GM23338 (cell line): ENCODE results near the gene AKAP17A. TPM values are rescaled to one million over a fixed set of nuclear protein-coding genes. Genes with fewer than 3 reads are reported as not detected.

Source experiments
- ATAC-seq: fragments of 200-7000 bp; cut with Tn5 transposase; 3 replicates; pipeline ENCODE4 v1.9.1; 2020
- DNase-seq: peaks from one replicate; pipeline ENCODE4 v3.0.0-alpha.2; 2015; ENCODE audit warnings: low spot score
- H2AFZ ChIP-seq: fragments of 200-600 bp; sonication (generic); 2 replicates; pipeline ENCODE4 v1.8.0; 2016; ENCODE audit warnings: antibody characterized with exemption, mild to moderate bottlenecking, moderate library complexity
- H3F3A ChIP-seq: fragments of 200-600 bp; sonication (generic); replicated peaks from 2 replicates; pipeline ENCODE4 v1.8.0; 2017; ENCODE audit warnings: antibody characterized with exemption, mixed run types, low read depth
- H3K27ac ChIP-seq: fragments of 200-600 bp; sonication (generic); 2 replicates; pipeline ENCODE4 v1.6.1; 2016; ENCODE audit warnings: low read depth
- H3K27me3 ChIP-seq: fragments of 200-600 bp; sonication (generic); 2 replicates; pipeline ENCODE4 v1.8.0; 2016; ENCODE audit warnings: mild to moderate bottlenecking, mixed run types, moderate library complexity; ENCODE audit not compliant: insufficient read depth
- H3K36me3 ChIP-seq: fragments of 200-600 bp; sonication (generic); 2 replicates; pipeline ENCODE4 v1.8.0; 2016; ENCODE audit warnings: mild to moderate bottlenecking; ENCODE audit not compliant: insufficient read depth
- H3K4me1 ChIP-seq: fragments of 200-600 bp; sonication (generic); 2 replicates; pipeline ENCODE4 v1.8.0; 2016; ENCODE audit warnings: mild to moderate bottlenecking, moderate library complexity; ENCODE audit not compliant: insufficient read depth
- H3K4me2 ChIP-seq: fragments of 200-600 bp; sonication (generic); 2 replicates; pipeline ENCODE4 v1.7.1; 2017; ENCODE audit warnings: mixed run types
- H3K4me3 ChIP-seq: fragments of 200-600 bp; sonication (generic); 2 replicates; pipeline ENCODE4 v1.6.1; 2016; ENCODE audit warnings: mixed run types
- H3K79me2 ChIP-seq: fragments of 200-600 bp; sonication (generic); replicated peaks from 2 replicates; pipeline ENCODE4 v1.8.0; 2017; ENCODE audit warnings: mild to moderate bottlenecking; ENCODE audit not compliant: insufficient read depth
- H3K9me2 ChIP-seq: fragments of 200-600 bp; sonication (generic); 2 replicates; pipeline ENCODE4 v1.8.0; 2017; ENCODE audit not compliant: insufficient read depth
- H4K20me1 ChIP-seq: fragments of 200-600 bp; sonication (generic); replicated peaks from 2 replicates; pipeline ENCODE4 v1.8.0; 2017; ENCODE audit warnings: mild to moderate bottlenecking; ENCODE audit not compliant: insufficient read depth
- H3K27ac Mint-ChIP-seq: 2 replicates; pipeline ENCODE4 v1.8.0; 2020; ENCODE audit warnings: inconsistent platforms, mild to moderate bottlenecking, moderate library complexity, mixed read lengths
- H3K27me3 Mint-ChIP-seq: 3 replicates; pipeline ENCODE4 v1.8.0; 2022; ENCODE audit warnings: low read depth, mild to moderate bottlenecking, moderate library complexity, mixed read lengths, inconsistent platforms; ENCODE audit not compliant: insufficient read depth, poor library complexity
- H3K36me3 Mint-ChIP-seq: 3 replicates; pipeline ENCODE4 v1.8.0; 2021; ENCODE audit warnings: low read depth, mild to moderate bottlenecking, inconsistent platforms, moderate library complexity, mixed read lengths
- H3K4me1 Mint-ChIP-seq: 3 replicates; pipeline ENCODE4 v1.8.0; 2020; ENCODE audit warnings: mild to moderate bottlenecking, inconsistent platforms, mixed read lengths
- H3K4me3 Mint-ChIP-seq: 3 replicates; pipeline ENCODE4 v1.8.0; 2021; ENCODE audit warnings: moderate library complexity, mild to moderate bottlenecking, inconsistent platforms, mixed read lengths
- H3K9me3 Mint-ChIP-seq: 3 replicates; pipeline ENCODE4 v1.8.0; 2020; ENCODE audit warnings: moderate library complexity, mild to moderate bottlenecking, inconsistent platforms, mixed read lengths
- CREB1 ChIP-seq: fragments of 250-450 bp; sonication (Bioruptor Pico); IDR thresholded peaks from 2 replicates; pipeline ENCODE4 v1.5.0; 2020; ENCODE audit warnings: low read depth, mild to moderate bottlenecking, moderate library complexity
- EZH2 ChIP-seq: fragments of 200-600 bp; sonication (generic); IDR thresholded peaks from one replicate; pipeline ENCODE4 v1.8.0; 2017; ENCODE audit warnings: antibody characterized with exemption, mild to moderate bottlenecking, low read depth; ENCODE audit not compliant: unreplicated experiment
- EZH2phosphoT487 ChIP-seq: fragments of 200-600 bp; sonication (generic); IDR thresholded peaks from one replicate; pipeline ENCODE4 v1.8.1; 2018; ENCODE audit warnings: antibody characterized with exemption; ENCODE audit not compliant: unreplicated experiment
- JUNB ChIP-seq: IDR thresholded peaks from one replicate; pipeline ENCODE4 v1.6.1; 2016; ENCODE audit warnings: antibody characterized with exemption; ENCODE audit not compliant: unreplicated experiment
- NANOG ChIP-seq: IDR thresholded peaks from 2 replicates; pipeline ENCODE4 v1.6.1; 2016; ENCODE audit warnings: antibody characterized with exemption, borderline replicate concordance
- POLR2AphosphoS5 ChIP-seq: IDR thresholded peaks from 2 replicates; pipeline ENCODE4 v1.6.1; 2016; ENCODE audit warnings: antibody characterized with exemption, low read depth
- STAT1 ChIP-seq: IDR thresholded peaks from one replicate; pipeline ENCODE4 v1.6.1; 2016; ENCODE audit warnings: antibody characterized with exemption; ENCODE audit not compliant: unreplicated experiment
- ZNF114 ChIP-seq: fragments of 250-450 bp; sonication (Bioruptor Pico); IDR thresholded peaks from 2 replicates; pipeline ENCODE4 v1.5.0; 2020; ENCODE audit warnings: mild to moderate bottlenecking, moderate library complexity
- ZNF331 ChIP-seq: fragments of 250-450 bp; sonication (Bioruptor Pico); IDR thresholded peaks from 2 replicates; pipeline ENCODE4 v1.5.0; 2020; ENCODE audit warnings: low read depth, mild to moderate bottlenecking, moderate library complexity
- polyA plus RNA-seq: library from polyadenylated mRNA; unstranded; fragments of >200 nt; fragmentation: Nextera tagmentation; extraction: Ambion mirVana; gene quantifications from 2 replicates; pipeline ENCODE4 v1.2.1, GENCODE V29; 2016
- total RNA-seq: library from RNA; depleted of rRNA; stranded (reverse); fragments of >200 nt; shearing (Covaris generic); gene quantifications from 2 replicates; pipeline ENCODE4 v1.2.3, GENCODE V29; 2014
- TF ChIP-seq, protein P1 (sequence below), 2 experiments: fragments of 200-600 bp in 1 of 2; sonication (generic) in 1 of 2; conservative IDR thresholded peaks; 2 replicates each; pipeline versions ENCODE4 v1.5.1 to v1.6.1; 2016 to 2017; ENCODE audit warnings: antibody characterized with exemption in 2 of 2, low read depth in 2 of 2, mild to moderate bottlenecking in 2 of 2, moderate library complexity in 1 of 2
- TF ChIP-seq, protein P2 (sequence below): IDR thresholded peaks from 2 replicates; pipeline ENCODE4 v1.6.1; 2016; ENCODE audit warnings: antibody characterized with exemption
- TF ChIP-seq, protein P3 (sequence below): fragments of 250-450 bp; sonication (Bioruptor Pico); IDR thresholded peaks from 2 replicates; pipeline ENCODE4 v1.5.0; 2020; ENCODE audit warnings: mild to moderate bottlenecking, moderate library complexity
- TF ChIP-seq, protein P4 (sequence below): IDR thresholded peaks from one replicate; pipeline ENCODE4 v1.6.1; 2018; ENCODE audit warnings: antibody characterized with exemption; ENCODE audit not compliant: unreplicated experiment

AKAP17A gene
- total and polyA plus RNA-seq, 2 experiments from 2014 or later: 27.6 to 64.3 TPM

DNA sequence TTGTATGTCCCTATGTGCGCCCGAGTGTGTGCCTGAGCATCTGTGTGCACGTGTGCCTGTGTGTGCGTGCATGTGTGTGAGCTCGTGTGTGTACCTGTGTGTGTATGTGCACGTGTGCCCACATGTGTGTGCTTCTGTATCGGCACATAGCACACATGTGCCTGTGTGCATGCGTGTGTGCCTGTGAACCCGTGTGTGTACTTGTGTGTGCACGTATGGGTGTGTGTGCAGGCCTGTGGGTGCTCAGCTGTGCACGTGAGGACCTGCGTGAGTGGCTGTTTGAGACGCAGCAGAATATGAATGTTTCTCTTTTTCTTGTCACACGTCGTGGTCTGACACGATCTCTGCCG lies 4.3 kb downstream of the AKAP17A start:
- DNase-seq: no peak
- peaks cover 52% of the 10 kb centered on the region for H3K79me2 ChIP-seq
- Mint-ChIP-seq H3K9me3 (peaks cover 49% of the 10 kb centered on the region), H3K4me1 (peaks cover 3% of the 10 kb centered on the region; the same call in 2 of the 3 replicates), H3K36me3 (peaks cover 54% of the 10 kb centered on the region), H3K27me3 (peaks cover 8% of the 10 kb centered on the region), H3K4me3 (no peak overlapping the region), H3K27ac (no peak overlapping the region)
- no peaks in the 10 kb centered on the region; the same call in 1 of the 2 replicates for H4K20me1 ChIP-seq
- H3K27ac ChIP-seq: no peak overlapping the region
- no peak overlapping the region for H3K4me2 ChIP-seq
- no peak for ATAC-seq
- H3F3A ChIP-seq: 0 out of 2 replicates have a peak, but pooled peaks cover 3% of the 10 kb centered on the region
- TF ChIP-seq NANOG (no peak), CREB1 (CRISPR knock-in tag) (no peak), EZH2phosphoT487 (no peak), ZNF114 (no peak), POLR2AphosphoS5 (no peak), STAT1 (no peak), ZNF331 (no peak), JUNB (no peak), EZH2 (no peak)
- TF ChIP-seq, protein P1, sequence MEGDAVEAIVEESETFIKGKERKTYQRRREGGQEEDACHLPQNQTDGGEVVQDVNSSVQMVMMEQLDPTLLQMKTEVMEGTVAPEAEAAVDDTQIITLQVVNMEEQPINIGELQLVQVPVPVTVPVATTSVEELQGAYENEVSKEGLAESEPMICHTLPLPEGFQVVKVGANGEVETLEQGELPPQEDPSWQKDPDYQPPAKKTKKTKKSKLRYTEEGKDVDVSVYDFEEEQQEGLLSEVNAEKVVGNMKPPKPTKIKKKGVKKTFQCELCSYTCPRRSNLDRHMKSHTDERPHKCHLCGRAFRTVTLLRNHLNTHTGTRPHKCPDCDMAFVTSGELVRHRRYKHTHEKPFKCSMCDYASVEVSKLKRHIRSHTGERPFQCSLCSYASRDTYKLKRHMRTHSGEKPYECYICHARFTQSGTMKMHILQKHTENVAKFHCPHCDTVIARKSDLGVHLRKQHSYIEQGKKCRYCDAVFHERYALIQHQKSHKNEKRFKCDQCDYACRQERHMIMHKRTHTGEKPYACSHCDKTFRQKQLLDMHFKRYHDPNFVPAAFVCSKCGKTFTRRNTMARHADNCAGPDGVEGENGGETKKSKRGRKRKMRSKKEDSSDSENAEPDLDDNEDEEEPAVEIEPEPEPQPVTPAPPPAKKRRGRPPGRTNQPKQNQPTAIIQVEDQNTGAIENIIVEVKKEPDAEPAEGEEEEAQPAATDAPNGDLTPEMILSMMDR (conservative IDR thresholded peaks at IDR 0.05; ENCODE audit: low read depth in 2 of 2): no peak
- TF ChIP-seq, protein P2, sequence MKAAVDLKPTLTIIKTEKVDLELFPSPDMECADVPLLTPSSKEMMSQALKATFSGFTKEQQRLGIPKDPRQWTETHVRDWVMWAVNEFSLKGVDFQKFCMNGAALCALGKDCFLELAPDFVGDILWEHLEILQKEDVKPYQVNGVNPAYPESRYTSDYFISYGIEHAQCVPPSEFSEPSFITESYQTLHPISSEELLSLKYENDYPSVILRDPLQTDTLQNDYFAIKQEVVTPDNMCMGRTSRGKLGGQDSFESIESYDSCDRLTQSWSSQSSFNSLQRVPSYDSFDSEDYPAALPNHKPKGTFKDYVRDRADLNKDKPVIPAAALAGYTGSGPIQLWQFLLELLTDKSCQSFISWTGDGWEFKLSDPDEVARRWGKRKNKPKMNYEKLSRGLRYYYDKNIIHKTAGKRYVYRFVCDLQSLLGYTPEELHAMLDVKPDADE: no peak
- TF ChIP-seq, protein P3, sequence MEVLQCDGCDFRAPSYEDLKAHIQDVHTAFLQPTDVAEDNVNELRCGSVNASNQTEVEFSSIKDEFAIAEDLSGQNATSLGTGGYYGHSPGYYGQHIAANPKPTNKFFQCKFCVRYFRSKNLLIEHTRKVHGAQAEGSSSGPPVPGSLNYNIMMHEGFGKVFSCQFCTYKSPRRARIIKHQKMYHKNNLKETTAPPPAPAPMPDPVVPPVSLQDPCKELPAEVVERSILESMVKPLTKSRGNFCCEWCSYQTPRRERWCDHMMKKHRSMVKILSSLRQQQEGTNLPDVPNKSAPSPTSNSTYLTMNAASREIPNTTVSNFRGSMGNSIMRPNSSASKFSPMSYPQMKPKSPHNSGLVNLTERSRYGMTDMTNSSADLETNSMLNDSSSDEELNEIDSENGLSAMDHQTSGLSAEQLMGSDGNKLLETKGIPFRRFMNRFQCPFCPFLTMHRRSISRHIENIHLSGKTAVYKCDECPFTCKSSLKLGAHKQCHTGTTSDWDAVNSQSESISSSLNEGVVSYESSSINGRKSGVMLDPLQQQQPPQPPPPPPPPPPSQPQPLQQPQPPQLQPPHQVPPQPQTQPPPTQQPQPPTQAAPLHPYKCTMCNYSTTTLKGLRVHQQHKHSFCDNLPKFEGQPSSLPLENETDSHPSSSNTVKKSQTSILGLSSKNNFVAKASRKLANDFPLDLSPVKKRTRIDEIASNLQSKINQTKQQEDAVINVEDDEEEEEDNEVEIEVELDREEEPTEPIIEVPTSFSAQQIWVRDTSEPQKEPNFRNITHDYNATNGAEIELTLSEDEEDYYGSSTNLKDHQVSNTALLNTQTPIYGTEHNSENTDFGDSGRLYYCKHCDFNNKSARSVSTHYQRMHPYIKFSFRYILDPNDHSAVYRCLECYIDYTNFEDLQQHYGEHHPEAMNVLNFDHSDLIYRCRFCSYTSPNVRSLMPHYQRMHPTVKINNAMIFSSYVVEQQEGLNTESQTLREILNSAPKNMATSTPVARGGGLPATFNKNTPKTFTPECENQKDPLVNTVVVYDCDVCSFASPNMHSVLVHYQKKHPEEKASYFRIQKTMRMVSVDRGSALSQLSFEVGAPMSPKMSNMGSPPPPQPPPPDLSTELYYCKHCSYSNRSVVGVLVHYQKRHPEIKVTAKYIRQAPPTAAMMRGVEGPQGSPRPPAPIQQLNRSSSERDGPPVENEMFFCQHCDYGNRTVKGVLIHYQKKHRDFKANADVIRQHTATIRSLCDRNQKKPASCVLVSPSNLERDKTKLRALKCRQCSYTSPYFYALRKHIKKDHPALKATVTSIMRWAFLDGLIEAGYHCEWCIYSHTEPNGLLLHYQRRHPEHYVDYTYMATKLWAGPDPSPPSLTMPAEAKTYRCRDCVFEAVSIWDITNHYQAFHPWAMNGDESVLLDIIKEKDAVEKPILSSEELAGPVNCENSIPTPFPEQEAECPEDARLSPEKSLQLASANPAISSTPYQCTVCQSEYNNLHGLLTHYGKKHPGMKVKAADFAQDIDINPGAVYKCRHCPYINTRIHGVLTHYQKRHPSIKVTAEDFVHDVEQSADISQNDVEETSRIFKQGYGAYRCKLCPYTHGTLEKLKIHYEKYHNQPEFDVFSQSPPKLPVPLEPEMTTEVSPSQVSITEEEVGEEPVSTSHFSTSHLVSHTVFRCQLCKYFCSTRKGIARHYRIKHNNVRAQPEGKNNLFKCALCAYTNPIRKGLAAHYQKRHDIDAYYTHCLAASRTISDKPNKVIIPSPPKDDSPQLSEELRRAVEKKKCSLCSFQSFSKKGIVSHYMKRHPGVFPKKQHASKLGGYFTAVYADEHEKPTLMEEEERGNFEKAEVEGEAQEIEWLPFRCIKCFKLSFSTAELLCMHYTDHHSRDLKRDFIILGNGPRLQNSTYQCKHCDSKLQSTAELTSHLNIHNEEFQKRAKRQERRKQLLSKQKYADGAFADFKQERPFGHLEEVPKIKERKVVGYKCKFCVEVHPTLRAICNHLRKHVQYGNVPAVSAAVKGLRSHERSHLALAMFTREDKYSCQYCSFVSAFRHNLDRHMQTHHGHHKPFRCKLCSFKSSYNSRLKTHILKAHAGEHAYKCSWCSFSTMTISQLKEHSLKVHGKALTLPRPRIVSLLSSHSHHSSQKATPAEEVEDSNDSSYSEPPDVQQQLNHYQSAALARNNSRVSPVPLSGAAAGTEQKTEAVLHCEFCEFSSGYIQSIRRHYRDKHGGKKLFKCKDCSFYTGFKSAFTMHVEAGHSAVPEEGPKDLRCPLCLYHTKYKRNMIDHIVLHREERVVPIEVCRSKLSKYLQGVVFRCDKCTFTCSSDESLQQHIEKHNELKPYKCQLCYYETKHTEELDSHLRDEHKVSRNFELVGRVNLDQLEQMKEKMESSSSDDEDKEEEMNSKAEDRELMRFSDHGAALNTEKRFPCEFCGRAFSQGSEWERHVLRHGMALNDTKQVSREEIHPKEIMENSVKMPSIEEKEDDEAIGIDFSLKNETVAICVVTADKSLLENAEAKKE (CRISPR knock-in tag): no peak
- TF ChIP-seq, protein P4, sequence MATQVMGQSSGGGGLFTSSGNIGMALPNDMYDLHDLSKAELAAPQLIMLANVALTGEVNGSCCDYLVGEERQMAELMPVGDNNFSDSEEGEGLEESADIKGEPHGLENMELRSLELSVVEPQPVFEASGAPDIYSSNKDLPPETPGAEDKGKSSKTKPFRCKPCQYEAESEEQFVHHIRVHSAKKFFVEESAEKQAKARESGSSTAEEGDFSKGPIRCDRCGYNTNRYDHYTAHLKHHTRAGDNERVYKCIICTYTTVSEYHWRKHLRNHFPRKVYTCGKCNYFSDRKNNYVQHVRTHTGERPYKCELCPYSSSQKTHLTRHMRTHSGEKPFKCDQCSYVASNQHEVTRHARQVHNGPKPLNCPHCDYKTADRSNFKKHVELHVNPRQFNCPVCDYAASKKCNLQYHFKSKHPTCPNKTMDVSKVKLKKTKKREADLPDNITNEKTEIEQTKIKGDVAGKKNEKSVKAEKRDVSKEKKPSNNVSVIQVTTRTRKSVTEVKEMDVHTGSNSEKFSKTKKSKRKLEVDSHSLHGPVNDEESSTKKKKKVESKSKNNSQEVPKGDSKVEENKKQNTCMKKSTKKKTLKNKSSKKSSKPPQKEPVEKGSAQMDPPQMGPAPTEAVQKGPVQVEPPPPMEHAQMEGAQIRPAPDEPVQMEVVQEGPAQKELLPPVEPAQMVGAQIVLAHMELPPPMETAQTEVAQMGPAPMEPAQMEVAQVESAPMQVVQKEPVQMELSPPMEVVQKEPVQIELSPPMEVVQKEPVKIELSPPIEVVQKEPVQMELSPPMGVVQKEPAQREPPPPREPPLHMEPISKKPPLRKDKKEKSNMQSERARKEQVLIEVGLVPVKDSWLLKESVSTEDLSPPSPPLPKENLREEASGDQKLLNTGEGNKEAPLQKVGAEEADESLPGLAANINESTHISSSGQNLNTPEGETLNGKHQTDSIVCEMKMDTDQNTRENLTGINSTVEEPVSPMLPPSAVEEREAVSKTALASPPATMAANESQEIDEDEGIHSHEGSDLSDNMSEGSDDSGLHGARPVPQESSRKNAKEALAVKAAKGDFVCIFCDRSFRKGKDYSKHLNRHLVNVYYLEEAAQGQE: no peak
- no peak overlapping the region for H2AFZ ChIP-seq
- H3K4me3 ChIP-seq: no peak overlapping the region
- H3K36me3 ChIP-seq: no peaks in the 10 kb centered on the region; the same call in 1 of the 2 replicates
- peaks cover 7% of the 10 kb centered on the region; the same call in 1 of the 2 replicates for H3K4me1 ChIP-seq
- H3K27me3 ChIP-seq: no peaks in the 10 kb centered on the region
- H3K9me2 ChIP-seq: no peaks in the 10 kb centered on the region
